Activated CD4-positive, alpha-beta T cell treated with anti-CD3 and anti-CD28 coated beads, Interleukin-2, amount 10 ng/mL, durations not matched to agents 7 days and 5 days (primary cell): ENCODE data around the gene AFF3. TPM values are rescaled to one million over a fixed set of nuclear protein-coding genes. Genes with fewer than 3 reads are reported as not detected.

Source experiments
- CTCF ChIA-PET: fragments of 350-600 bp; sonication (Branson Sonifier 250); formaldehyde crosslinking; loops from one replicate; lab custom pipeline; 2021; ENCODE audit warnings: antibody characterized with exemption; lab: Charles Lee
- POLR2A ChIA-PET: fragments of 350-600 bp; sonication (Branson Sonifier 250); formaldehyde crosslinking; loops from one replicate; lab custom pipeline; 2021; ENCODE audit warnings: antibody characterized with exemption; lab: Charles Lee
- DNase-seq: peaks from one replicate; pipeline ENCODE4 v3.0.0-alpha.2; 2020
- H3K27ac Mint-ChIP-seq: one replicate; pipeline ENCODE4 v1.8.0; 2021; ENCODE audit warnings: mild to moderate bottlenecking, moderate library complexity, mixed read lengths
- H3K27me3 Mint-ChIP-seq: one replicate; pipeline ENCODE4 v1.8.0; 2021; ENCODE audit warnings: mixed read lengths
- H3K36me3 Mint-ChIP-seq: one replicate; pipeline ENCODE4 v1.8.0; 2021; ENCODE audit warnings: low read depth, mixed read lengths
- H3K4me1 Mint-ChIP-seq: one replicate; pipeline ENCODE4 v1.8.0; 2021; ENCODE audit warnings: mixed read lengths
- H3K4me3 Mint-ChIP-seq: one replicate; pipeline ENCODE4 v1.8.0; 2021; ENCODE audit warnings: mild to moderate bottlenecking, moderate library complexity, mixed read lengths
- H3K9me3 Mint-ChIP-seq: one replicate; pipeline ENCODE4 v1.8.0; 2021; ENCODE audit warnings: mixed read lengths
- total RNA-seq, 2 experiments: library from RNA; stranded (reverse); gene quantifications; one replicate each; pipeline ENCODE4 v1.2.3, GENCODE V29; 2021

The AFF3 gene
- total RNA-seq, 2 experiments from 2014 or later, result 7.4 to 13.0 TPM

DNA sequence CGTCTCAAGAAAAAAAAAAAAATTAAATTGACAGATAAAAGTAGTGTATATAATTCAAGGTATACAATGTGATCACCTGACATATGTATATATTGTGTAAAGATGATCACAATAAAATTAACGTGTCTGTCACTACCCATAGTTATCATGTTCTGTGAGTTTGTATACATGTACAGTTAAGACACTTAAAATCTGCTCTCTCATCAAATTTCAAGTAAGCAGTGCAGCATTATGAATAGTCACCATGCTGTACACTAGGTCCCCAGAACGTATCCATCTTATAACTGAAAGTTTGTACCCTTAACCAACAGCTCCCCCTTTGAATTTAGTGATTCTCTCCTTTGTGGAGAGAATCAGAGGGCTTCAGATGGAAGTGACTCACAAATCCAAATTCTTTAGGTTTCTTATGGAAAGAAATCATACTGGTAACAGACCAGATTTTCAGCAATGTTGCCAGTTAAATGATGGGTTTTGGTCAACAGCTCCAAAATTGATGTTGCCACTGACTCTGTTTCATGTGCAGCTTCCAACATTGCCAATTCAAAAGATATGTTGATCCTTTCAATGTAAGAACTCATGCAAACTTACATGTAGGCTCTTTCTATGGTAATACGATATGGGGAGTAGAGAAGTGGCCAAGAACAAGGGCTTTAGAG, 281.5 kb downstream of the AFF3 start:
- peak overlapping the region; percentile 12 for H3K27ac Mint-ChIP-seq
- H3K36me3 Mint-ChIP-seq, result no peaks in the 10 kb centered on the region
- H3K4me3 Mint-ChIP-seq, result no peak overlapping the region
- H3K4me1 Mint-ChIP-seq, result peaks cover 21% of the 10 kb centered on the region
- DNase-seq, result no peak
- ChIA-PET POLR2A (no interaction called here), CTCF (no interaction called here)
- no peaks in the 10 kb centered on the region for H3K9me3 Mint-ChIP-seq
- no peaks in the 10 kb centered on the region for H3K27me3 Mint-ChIP-seq

DNA sequence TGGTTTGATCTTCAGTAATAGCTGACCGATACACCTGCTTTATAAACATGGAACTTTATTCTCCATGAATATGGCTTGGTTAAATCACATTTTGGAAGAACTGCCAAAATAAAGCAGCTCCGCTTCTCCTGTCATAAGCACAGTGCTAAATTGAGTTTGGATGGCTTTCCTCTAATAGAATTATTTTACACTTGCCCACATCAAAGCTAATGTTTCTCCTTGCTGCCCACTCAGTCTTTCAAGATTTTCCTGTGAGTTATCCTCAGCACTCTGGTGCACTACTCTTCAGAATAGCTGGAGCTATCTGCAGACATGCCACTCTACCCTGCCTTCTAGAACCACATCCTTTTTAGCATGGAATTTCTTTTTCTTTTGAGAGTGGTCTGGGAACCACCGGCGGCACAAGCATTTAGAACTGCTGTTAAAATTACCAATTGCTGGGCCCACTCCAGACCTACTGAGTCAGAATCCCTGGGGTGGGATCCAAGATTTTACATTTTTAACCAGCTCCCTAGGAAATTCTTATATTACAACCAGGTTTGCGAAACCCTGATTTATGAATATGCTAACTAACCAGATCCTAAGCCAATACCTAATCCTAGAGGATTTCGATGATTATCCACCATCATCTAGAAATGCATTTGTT, 283.3 kb downstream of the AFF3 start:
- DNase-seq, result no peak
- ChIA-PET POLR2A (no interaction called here), CTCF (no interaction called here)
- H3K4me1 Mint-ChIP-seq, result peaks cover 21% of the 10 kb centered on the region
- H3K9me3 Mint-ChIP-seq, result no peaks in the 10 kb centered on the region
- H3K27me3 Mint-ChIP-seq, result no peaks in the 10 kb centered on the region
- H3K36me3 Mint-ChIP-seq, result no peaks in the 10 kb centered on the region
- no peak overlapping the region for H3K27ac Mint-ChIP-seq
- no peak overlapping the region for H3K4me3 Mint-ChIP-seq

DNA sequence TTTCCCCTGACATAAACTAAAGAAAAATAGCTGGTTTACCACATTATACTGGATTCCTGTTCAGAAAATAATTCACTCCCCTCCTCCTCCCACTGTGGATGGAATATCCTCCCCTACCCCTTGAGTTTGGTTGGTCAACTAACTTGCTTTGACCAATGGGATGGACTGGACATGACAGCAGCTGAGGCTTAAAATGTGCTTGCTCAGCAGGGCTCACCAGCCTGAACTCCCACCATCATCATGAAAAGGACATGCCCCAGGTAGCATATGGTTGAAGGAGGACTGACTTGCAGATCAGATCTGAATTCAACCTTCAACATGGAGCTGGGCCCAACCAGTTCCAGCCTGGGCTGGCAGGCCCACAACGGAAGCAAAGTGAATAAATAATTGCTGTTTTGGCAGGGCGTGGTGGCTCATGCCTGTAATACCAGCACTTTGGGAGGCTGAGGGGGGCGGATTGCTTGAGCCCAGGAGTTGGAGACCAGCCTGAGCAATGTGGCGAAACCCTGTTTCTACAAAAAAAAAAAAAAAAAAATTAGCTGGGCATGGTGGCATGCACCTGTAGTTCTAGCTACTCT, 284.4 kb downstream of the AFF3 start:
- DNase-seq, result no peak
- H3K4me1 Mint-ChIP-seq, result peaks cover 21% of the 10 kb centered on the region
- H3K36me3 Mint-ChIP-seq, result no peaks in the 10 kb centered on the region
- H3K9me3 Mint-ChIP-seq, result no peaks in the 10 kb centered on the region
- H3K27ac Mint-ChIP-seq, result no peak overlapping the region
- ChIA-PET POLR2A (no interaction called here), CTCF (no interaction called here)
- no peaks in the 10 kb centered on the region for H3K27me3 Mint-ChIP-seq
- H3K4me3 Mint-ChIP-seq, result no peak overlapping the region

DNA sequence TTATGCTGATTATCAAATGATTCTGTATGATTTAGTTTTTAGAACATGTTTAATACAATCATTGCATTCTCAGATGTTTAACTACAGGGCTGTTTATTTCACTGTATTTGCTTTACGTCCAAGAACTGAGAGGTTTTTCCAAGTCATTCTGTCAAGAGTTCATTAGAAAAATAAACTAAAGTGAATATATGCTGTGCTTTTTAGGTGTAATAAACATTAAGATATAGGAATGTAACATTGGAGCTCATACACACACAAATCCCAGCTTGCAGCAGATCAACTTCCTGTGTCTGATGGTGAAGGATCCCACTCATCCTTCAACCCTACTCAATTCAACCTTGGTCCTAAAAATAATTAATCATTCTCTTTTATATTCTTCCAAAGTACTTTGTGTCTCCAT, 285.0 kb downstream of the AFF3 start:
- ChIA-PET CTCF (no interaction called here), POLR2A (no interaction called here)
- Mint-ChIP-seq H3K4me1 (peaks cover 18% of the 10 kb centered on the region), H3K9me3 (no peaks in the 10 kb centered on the region), H3K27me3 (no peaks in the 10 kb centered on the region), H3K36me3 (no peaks in the 10 kb centered on the region), H3K4me3 (no peak overlapping the region), H3K27ac (no peak overlapping the region)
- no peak for DNase-seq

DNA sequence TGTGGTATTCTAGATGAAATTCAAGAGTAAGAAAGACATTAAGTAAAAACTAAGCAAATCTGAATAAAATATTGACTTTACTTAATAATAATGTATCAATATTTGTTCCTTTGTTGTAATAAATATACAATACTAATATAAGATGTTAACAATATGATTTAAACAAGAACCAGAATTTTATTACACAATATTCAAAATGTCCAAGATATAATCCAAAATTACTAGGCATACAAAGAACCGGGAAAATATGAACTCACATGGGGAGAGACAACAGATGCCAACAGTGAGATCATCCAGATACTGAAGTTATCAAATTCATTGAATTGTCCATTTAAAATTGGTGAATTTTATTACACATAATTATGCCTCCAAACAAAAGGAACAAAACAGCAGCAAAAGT, 286.3 kb downstream of the AFF3 start:
- H3K9me3 Mint-ChIP-seq, result no peaks in the 10 kb centered on the region
- H3K4me1 Mint-ChIP-seq, result peaks cover 5% of the 10 kb centered on the region
- CTCF ChIA-PET, result no interaction called here
- DNase-seq, result no peak
- no peaks in the 10 kb centered on the region for H3K27me3 Mint-ChIP-seq
- POLR2A ChIA-PET, result no interaction called here
- no peak overlapping the region for H3K4me3 Mint-ChIP-seq
- H3K27ac Mint-ChIP-seq, result no peak overlapping the region
- no peaks in the 10 kb centered on the region for H3K36me3 Mint-ChIP-seq

DNA sequence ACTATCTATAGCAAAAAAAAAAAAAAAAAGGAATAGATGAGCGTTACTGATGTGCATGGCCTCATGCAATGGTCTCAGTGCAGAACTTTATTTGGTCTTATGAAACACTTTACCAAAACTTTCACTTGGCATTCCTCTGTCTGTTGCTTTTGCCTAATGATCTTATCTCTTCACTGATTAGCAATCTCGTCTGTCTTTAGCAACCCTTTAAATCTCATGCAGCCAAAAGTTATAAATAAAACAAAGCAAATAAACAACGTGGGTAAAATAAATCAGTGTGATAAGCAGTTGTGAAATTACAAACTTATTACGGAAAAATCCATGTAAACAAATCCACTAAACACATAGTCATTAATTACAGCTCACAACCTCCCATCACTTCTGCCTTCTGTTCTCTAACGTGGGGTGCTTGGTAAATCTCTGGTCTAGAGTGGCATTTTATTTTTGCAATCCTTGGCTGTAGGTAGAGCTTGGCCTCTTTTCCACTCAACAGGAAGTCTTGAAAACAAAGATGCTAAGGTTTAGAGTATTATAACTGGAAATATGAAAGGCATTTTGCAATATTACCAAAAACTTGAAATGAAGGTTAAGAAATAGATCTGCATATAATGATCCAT, 288.0 kb downstream of the AFF3 start:
- no peak overlapping the region for H3K4me3 Mint-ChIP-seq
- no peaks in the 10 kb centered on the region for H3K4me1 Mint-ChIP-seq
- H3K27ac Mint-ChIP-seq, result no peak overlapping the region
- DNase-seq, result no peak
- ChIA-PET POLR2A (no interaction called here), CTCF (no interaction called here)
- no peaks in the 10 kb centered on the region for H3K27me3 Mint-ChIP-seq
- H3K36me3 Mint-ChIP-seq, result no peaks in the 10 kb centered on the region
- no peaks in the 10 kb centered on the region for H3K9me3 Mint-ChIP-seq

DNA sequence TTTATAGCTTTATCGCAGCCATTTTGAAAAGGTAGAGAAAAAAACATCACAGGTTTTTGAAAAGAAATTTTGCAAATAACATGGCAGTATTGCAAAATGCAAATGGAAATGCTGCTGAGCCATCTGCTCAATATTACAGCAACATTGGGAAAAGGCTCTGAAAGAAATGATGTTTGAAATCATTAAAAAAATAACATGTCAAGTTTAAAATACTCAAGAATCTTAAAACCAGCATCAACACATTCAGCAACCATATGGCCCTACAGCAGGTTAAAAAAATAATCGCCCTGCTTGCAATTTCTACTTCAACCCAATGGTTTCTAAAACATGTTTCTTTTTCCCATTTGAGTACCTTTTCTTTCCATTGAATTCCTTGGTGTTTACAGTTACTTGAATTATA, 289.4 kb downstream of the AFF3 start:
- Mint-ChIP-seq H3K27me3 (no peaks in the 10 kb centered on the region), H3K4me3 (no peak overlapping the region), H3K4me1 (no peaks in the 10 kb centered on the region), H3K27ac (no peak overlapping the region), H3K9me3 (no peaks in the 10 kb centered on the region), H3K36me3 (no peaks in the 10 kb centered on the region)
- no peak for DNase-seq
- ChIA-PET POLR2A (no interaction called here), CTCF (interaction anchor here (0.5 kb wide), 1 partner anchor 34 kb away, joined by 3 read pairs; no protein-coding TSS in a partner anchor)

DNA sequence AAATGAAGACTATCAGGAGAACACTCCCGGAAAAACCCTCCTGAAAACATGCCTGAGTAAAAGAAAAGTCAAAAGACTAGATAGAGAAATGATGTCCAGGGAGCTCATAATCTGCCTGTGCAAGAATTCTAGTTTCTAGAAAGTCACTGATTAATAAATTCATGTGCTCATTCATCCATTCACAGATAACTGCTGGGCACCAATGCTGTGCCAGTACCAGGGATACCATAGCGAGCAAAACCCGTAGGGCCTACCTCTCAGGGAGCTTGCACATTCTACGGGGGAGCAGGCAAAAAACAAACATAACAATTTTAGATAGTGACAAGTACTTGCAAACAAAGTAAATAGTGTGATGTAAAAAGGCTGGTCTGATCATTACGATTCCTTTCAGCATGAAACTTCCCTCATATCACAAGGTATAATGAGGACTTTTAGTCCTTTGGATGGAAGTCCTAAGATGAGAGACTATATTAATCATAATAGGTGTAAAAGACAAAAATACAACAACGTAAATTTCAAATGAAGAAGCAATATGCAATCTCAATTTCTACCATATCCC, 289.9 kb downstream of the AFF3 start:
- H3K27ac Mint-ChIP-seq, result no peak overlapping the region
- no peaks in the 10 kb centered on the region for H3K4me1 Mint-ChIP-seq
- H3K9me3 Mint-ChIP-seq, result no peaks in the 10 kb centered on the region
- DNase-seq, result no peak
- no peak overlapping the region for H3K4me3 Mint-ChIP-seq
- CTCF ChIA-PET, result interaction anchor here (0.5 kb wide), 1 partner anchor 34 kb away, joined by 3 read pairs; no protein-coding TSS in a partner anchor
- H3K36me3 Mint-ChIP-seq, result no peaks in the 10 kb centered on the region
- H3K27me3 Mint-ChIP-seq, result no peaks in the 10 kb centered on the region
- POLR2A ChIA-PET, result no interaction called here

DNA sequence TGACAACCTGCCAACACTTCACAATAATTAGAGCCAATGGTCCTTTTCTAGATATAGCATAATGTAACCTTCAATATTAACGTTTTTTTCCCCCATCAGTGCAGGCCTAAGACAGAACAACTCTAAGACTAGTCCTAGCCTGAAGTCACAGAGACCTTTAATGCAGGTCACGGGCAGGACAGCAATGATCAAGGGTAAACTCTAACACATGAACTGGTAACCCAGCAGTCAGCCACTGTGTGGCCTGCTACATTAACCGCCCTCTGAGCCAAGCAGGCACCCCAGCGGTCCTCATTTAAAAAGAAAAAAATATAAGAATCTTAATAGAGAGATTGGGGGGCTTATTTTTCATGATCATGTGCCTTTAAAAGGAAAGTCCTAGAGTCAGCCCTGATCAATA, 290.6 kb downstream of the AFF3 start:
- H3K4me3 Mint-ChIP-seq, result no peak overlapping the region
- H3K27ac Mint-ChIP-seq, result no peak overlapping the region
- DNase-seq, result no peak
- H3K9me3 Mint-ChIP-seq, result no peaks in the 10 kb centered on the region
- H3K27me3 Mint-ChIP-seq, result no peaks in the 10 kb centered on the region
- no peaks in the 10 kb centered on the region for H3K36me3 Mint-ChIP-seq
- H3K4me1 Mint-ChIP-seq, result no peaks in the 10 kb centered on the region
- ChIA-PET CTCF (no interaction called here), POLR2A (no interaction called here)

DNA sequence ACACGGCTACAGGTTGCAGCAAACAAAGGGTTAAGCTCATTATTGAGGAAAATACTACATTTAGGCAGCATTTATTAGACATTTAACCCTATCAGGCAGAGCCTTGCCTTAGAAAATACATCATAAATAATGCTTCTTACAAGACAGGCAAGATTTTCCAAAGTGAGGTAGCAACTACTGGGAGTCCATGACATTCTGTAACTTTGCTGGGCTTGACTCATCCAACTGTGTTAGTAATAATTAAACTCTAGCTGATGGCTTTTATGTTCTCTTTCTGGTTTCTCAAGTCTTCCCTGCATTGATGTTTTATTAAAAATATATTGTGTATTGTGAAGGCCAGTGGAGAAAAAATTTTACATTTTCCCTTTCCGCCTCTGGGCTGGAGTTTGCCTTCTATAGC, 291.3 kb downstream of the AFF3 start:
- DNase-seq, result no peak
- no peaks in the 10 kb centered on the region for H3K27me3 Mint-ChIP-seq
- no peaks in the 10 kb centered on the region for H3K4me1 Mint-ChIP-seq
- no peaks in the 10 kb centered on the region for H3K36me3 Mint-ChIP-seq
- CTCF ChIA-PET, result no interaction called here
- no peak overlapping the region for H3K27ac Mint-ChIP-seq
- no peaks in the 10 kb centered on the region for H3K9me3 Mint-ChIP-seq
- H3K4me3 Mint-ChIP-seq, result no peak overlapping the region
- POLR2A ChIA-PET, result no interaction called here

DNA sequence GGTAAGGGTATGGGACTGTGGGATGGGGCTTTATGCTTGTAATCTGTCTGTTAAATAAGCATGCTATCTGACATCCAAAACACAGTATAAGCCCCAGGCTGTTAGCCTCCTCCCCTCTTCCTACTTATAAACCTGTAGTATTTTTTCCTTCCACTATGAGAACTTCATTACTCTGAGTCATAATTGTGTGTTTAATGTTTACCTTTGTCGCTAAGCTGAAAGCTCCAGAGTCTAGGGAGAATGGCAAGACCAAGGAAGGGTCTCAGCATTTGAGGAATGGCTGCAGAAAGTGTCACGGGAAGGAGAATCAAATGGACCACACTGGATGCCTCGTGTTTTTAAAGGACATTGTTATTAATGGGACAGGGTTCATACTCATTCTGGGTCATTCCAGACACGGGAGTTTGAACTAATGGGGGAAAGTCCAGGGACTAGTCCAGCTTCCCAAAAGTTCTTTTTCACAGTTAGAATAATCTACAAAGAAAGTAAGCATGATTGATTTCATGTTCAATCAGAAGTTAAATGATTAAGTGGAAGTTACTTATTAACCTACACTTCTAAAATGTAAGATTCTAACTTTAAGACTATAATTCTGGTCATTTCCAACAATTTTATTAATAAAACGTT, 292.2 kb downstream of the AFF3 start:
- Mint-ChIP-seq H3K9me3 (no peaks in the 10 kb centered on the region), H3K4me3 (no peak overlapping the region), H3K4me1 (no peaks in the 10 kb centered on the region), H3K27ac (no peak overlapping the region), H3K27me3 (no peaks in the 10 kb centered on the region), H3K36me3 (no peaks in the 10 kb centered on the region)
- POLR2A ChIA-PET, result no interaction called here
- no peak for DNase-seq
- CTCF ChIA-PET, result no interaction called here

DNA sequence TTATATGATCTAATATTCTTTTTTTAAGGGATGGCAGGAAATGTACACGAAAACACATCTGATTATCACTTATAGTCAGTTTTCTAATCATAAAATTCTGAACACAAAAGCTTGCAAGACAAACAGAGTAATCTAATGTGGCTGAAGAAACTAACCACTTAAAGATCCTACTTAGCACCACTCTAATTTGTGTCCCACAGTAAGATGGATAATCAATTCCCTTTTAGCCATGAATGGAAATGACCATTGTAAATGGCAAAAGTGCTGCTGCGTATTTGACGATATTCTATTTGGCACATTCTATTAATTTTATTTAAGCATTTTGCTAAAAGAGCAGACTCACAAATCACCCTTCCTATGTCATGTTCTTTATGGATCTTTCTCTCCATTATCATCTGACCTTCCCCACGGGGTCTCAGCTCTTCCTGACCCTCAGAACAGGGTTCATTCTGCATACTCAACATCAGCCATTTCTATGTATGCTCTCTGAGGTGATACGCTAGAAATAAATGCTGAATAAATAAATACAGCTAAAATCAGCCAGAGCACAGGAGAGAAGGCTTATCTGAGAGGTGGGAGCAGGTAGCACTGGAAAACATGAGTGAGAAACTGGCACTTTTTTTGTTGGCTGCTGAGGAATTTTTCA, 295.8 kb downstream of the AFF3 start:
- Mint-ChIP-seq H3K4me3 (no peak overlapping the region), H3K4me1 (no peaks in the 10 kb centered on the region), H3K9me3 (no peaks in the 10 kb centered on the region), H3K27ac (no peak overlapping the region), H3K27me3 (no peaks in the 10 kb centered on the region), H3K36me3 (no peaks in the 10 kb centered on the region)
- ChIA-PET POLR2A (no interaction called here), CTCF (no interaction called here)
- DNase-seq, result no peak
